Stimulated activated CD4-positive, alpha-beta T cell treated with anti-CD3 and anti-CD28 coated beads, Interleukin-4, amount 100 ng/mL, for 1 hour (primary cell): ENCODE measurements around the gene ITPR3.

Experiments used
- DNase-seq: peaks from one replicate; pipeline ENCODE4 v3.0.0-alpha.2; 2020

ITPR3 gene

GRCh38 chr6:33742092-33742491 lies 121.0 kb downstream of the ITPR3 start:
- DNase-seq: no peak

- DNase-seq: no peak
Measured at GRCh38 chr6:33742837-33743236, 121.7 kb downstream of the ITPR3 start.

GRCh38 chr6:33744001-33744848 lies 123.1 kb downstream of the ITPR3 start:
- DNase-seq: peak; percentile 71

- DNase-seq: no peak
Measured at GRCh38 chr6:33744895-33745546, 123.9 kb downstream of the ITPR3 start.

- DNase-seq: no peak
Measured at GRCh38 chr6:33745548-33745947, 124.4 kb downstream of the ITPR3 start.
